ENCODE results near the gene TNS3. TPM values are rescaled to one million over a fixed set of nuclear protein-coding genes. Genes with fewer than 3 reads are reported as not detected.

Gene TNS3
- total and polyA plus RNA-seq, 9 of the 15 experiments (the other 6 are each of a cell fraction or from before 2014, with no cell fraction given), result 0.20 TPM; not detected in 8

DNA sequence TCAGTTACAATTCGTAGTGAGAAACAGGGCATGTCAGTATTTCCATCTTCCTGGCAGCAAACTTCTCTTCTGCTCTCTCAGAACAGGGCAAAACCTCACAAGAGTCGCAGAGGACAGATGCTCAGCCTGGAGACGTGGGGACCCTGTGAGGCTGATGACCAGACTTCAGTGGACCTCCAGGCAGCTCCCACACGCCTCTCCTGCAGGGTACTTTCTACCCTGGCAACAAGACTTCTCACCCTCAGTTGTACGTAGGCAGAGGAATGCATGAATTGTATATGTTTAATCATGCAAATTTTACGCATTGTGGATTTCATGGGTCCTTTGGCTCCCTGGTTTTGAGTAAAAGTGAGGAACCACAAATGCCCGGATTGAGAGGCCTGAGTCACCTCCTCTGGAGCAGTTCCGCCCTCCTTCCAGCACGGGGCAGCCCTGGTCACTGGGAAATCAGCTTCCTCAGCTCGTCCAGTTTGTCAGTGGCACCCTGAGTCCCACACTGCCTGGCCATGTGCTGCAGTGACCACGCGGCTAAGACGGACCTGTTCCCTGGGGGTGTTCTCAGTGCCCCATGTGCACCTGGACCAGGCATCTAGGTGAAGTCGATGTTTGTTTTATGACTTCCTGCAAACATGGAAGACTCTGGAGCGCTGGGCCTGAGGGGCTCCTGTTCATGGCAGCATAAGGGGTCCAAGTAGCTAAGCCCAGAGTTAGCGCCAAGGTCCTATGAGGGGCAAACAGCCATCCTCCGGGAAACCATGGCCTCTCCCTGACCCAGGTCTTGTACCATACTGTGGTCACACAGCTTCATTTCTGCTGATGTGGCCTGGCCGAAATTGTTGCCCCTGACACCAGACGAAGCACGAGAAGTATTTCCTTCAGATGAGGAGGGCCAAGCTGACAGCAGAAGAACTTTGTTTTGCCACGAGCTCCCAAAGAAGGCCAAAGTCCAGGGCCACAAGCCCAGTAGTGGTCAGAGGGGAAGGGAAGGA lies 165.1 kb downstream of the TNS3 start:
- no peaks in the 10 kb centered on the region for H4K20me1 ChIP-seq (replicated peaks; ENCODE audit: control insufficient read depth, insufficient read depth, low read length)
- no peaks in the 10 kb centered on the region for H3K36me3 ChIP-seq (ENCODE audit: control insufficient read depth, insufficient read depth, low read length)
- H3K4me2 ChIP-seq (ENCODE audit: insufficient read depth, low read length), result no peak overlapping the region
- no peaks in the 10 kb centered on the region for H3K79me2 ChIP-seq (ENCODE audit: control insufficient read depth, insufficient read depth, low read length)
- no peak overlapping the region; a peak in 1 of 4 replicates for H3K9ac ChIP-seq (ENCODE audit: insufficient read depth in 1 of 2, low read depth in 2 of 2, low read length in 2 of 2)
- in situ Hi-C loops (cut with MboI) (no loop called here), intact Hi-C loops (cut with micrococcal nuclease) (no loop called here)
- no peak overlapping the region for H3K4me3 ChIP-seq
- FAIRE-seq, result no peak
- H3K27ac ChIP-seq (ENCODE audit: extremely low read depth, low read depth, low read length), result no peak overlapping the region
- TF ChIP-seq L3MBTL2 (IDR thresholded peaks at IDR 0.05), result peak; percentile 34; the same call in 1 of the 2 replicates
- TF ChIP-seq MYC (IDR thresholded peaks at IDR 0.05; ENCODE audit: low read depth, low read length), result no peak
- no peak for TF ChIP-seq MYC (CRISPR knock-in tag; IDR thresholded peaks at IDR 0.05; ENCODE audit: borderline replicate concordance, low read depth)
- TF ChIP-seq, protein P1, sequence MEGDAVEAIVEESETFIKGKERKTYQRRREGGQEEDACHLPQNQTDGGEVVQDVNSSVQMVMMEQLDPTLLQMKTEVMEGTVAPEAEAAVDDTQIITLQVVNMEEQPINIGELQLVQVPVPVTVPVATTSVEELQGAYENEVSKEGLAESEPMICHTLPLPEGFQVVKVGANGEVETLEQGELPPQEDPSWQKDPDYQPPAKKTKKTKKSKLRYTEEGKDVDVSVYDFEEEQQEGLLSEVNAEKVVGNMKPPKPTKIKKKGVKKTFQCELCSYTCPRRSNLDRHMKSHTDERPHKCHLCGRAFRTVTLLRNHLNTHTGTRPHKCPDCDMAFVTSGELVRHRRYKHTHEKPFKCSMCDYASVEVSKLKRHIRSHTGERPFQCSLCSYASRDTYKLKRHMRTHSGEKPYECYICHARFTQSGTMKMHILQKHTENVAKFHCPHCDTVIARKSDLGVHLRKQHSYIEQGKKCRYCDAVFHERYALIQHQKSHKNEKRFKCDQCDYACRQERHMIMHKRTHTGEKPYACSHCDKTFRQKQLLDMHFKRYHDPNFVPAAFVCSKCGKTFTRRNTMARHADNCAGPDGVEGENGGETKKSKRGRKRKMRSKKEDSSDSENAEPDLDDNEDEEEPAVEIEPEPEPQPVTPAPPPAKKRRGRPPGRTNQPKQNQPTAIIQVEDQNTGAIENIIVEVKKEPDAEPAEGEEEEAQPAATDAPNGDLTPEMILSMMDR (IDR thresholded peaks at IDR 0.05 in 2 of 3, conservative IDR thresholded peaks at IDR 0.05 in 1 of 3; ENCODE audit: insufficient read depth in 2 of 3, low read depth in 1 of 3, low read length in 3 of 3), result 0 out of 6 replicates have a peak, but pooled peaks of 1 of the 3 experiments have one; percentile 6
- TF ChIP-seq PHF20 (IDR thresholded peaks at IDR 0.05; ENCODE audit: partially characterized antibody), result no peak
- no peak for TF ChIP-seq CHD2 (IDR thresholded peaks at IDR 0.05; ENCODE audit: low read depth, low read length)
- no peak for TF ChIP-seq GATAD2B (IDR thresholded peaks at IDR 0.05; ENCODE audit: borderline replicate concordance)
- no peaks in the 10 kb centered on the region for H3K4me1 ChIP-seq (replicated peaks in 1 of 2; ENCODE audit: control insufficient read depth in 2 of 2, insufficient read depth in 2 of 2, low read length in 2 of 2)
- no peaks in the 10 kb centered on the region for H3K9me1 ChIP-seq (ENCODE audit: control insufficient read depth, insufficient read depth, low read length)
- ATAC-seq, result peak; percentile 78
- H2AFZ ChIP-seq (ENCODE audit: low read depth, low read length), result no peak overlapping the region
- H3K9me3 ChIP-seq (replicated peaks; ENCODE audit: control insufficient read depth, insufficient read depth, low read depth, low read length), result no peaks in the 10 kb centered on the region
- POLR2A ChIA-PET, result interaction anchor here (0.7 kb wide), 1 partner anchor 69 kb away, joined by 3 read pairs; no protein-coding TSS in a partner anchor
- BruUV-seq (replicated peaks), result no TSS peak
- peaks cover 0 to 41% of the 10 kb centered on the region in 2 experiments; a peak in 3 of 5 replicates for H3K27me3 ChIP-seq (ENCODE audit: control insufficient read depth in 2 of 2, insufficient read depth in 2 of 2, low read length in 2 of 2)
- CTCF ChIA-PET (ENCODE audit: low intra/inter-chr PET ratio), result no interaction called here
- 5% methylated on average over 21 of the region's 21 CpGs for WGBS (ENCODE audit: insufficient coverage, low coverage, missing lambda C conversion rate)
- peak in 2 of 4 experiments; percentile 6 to 16 for DNase-seq (ENCODE audit: extremely low read depth in 1 of 4, low spot score in 3 of 4)
